Measurements from ENCODE around the gene JADE2. TPM values are rescaled to one million over a fixed set of nuclear protein-coding genes. Genes with fewer than 3 reads are reported as not detected.
A peak's percentile ranks its signal among the peaks of the same experiment; 100 is the strongest.

JADE2 gene
- total RNA-seq, 1 donor from 2014 or later = 14.2 TPM

GRCh38 chr5:134565791-134566740 lies 40.6 kb downstream of the JADE2 start:
- ATAC-seq (no peak), DNase-seq (ENCODE audit: low spot score) (no peak)

GRCh38 chr5:134566741-134567221 lies 41.3 kb downstream of the JADE2 start:
- DNase-seq (ENCODE audit: low spot score) = no peak
- ATAC-seq = no peak

- ATAC-seq (peak; percentile 67), DNase-seq (ENCODE audit: low spot score) (peak; percentile 73)
Measured at GRCh38 chr5:134567641-134568336, 42.3 kb downstream of the JADE2 start.

- no peak for DNase-seq (ENCODE audit: low spot score)
- no peak for ATAC-seq
Measured at GRCh38 chr5:134568337-134568700, 42.8 kb downstream of the JADE2 start.

- DNase-seq (ENCODE audit: low spot score) (peak; percentile 98), ATAC-seq (peak; percentile 83)
Measured at GRCh38 chr5:134568761-134569695, 43.6 kb downstream of the JADE2 start.

GRCh38 chr5:134569758-134570364 lies 44.4 kb downstream of the JADE2 start:
- DNase-seq (ENCODE audit: low spot score) = no peak
- ATAC-seq = peak; percentile 32

GRCh38 chr5:134570365-134570758 lies 44.9 kb downstream of the JADE2 start:
- no peak for ATAC-seq
- no peak for DNase-seq (ENCODE audit: low spot score)

- DNase-seq (ENCODE audit: low spot score) = no peak
- ATAC-seq = no peak
Measured at GRCh38 chr5:134570886-134571285, 45.4 kb downstream of the JADE2 start.

- ATAC-seq (no peak), DNase-seq (ENCODE audit: low spot score) (no peak)
Measured at GRCh38 chr5:134571693-134572405, 46.4 kb downstream of the JADE2 start.

GRCh38 chr5:134572811-134573210 lies 47.3 kb downstream of the JADE2 start:
- DNase-seq (ENCODE audit: low spot score) = no peak
- ATAC-seq = no peak

- DNase-seq (ENCODE audit: low spot score) (no peak), ATAC-seq (no peak)
Measured at GRCh38 chr5:134574521-134574920, 49.1 kb downstream of the JADE2 start.

- ATAC-seq = no peak
- DNase-seq (ENCODE audit: low spot score) = no peak
Measured at GRCh38 chr5:134575316-134575715, 49.8 kb downstream of the JADE2 start.

- ATAC-seq (no peak), DNase-seq (ENCODE audit: low spot score) (no peak)
Measured at GRCh38 chr5:134576386-134577021, 51.0 kb downstream of the JADE2 start.

- no peak for DNase-seq (ENCODE audit: low spot score)
- peak; percentile 12 for ATAC-seq
Measured at GRCh38 chr5:134577022-134577795, 51.7 kb downstream of the JADE2 start.

- ATAC-seq = peak; percentile 69
- DNase-seq (ENCODE audit: low spot score) = peak; percentile 74
Measured at GRCh38 chr5:134577796-134578577, 52.5 kb downstream of the JADE2 start.

- no peak for ATAC-seq
- no peak for DNase-seq (ENCODE audit: low spot score)
Measured at GRCh38 chr5:134578578-134579283, 53.3 kb downstream of the JADE2 start.

GRCh38 chr5:134579284-134579771 lies 53.9 kb downstream of the JADE2 start:
- DNase-seq (ENCODE audit: low spot score) = no peak
- no peak for ATAC-seq
